Body of pancreas (tissue), 4 donors: Measurements from ENCODE around the gene PKD1L1.

Source experiments
- POLR2A ChIP-seq, 3 donors: fragments of 450-650 bp; IDR thresholded peaks; one replicate each; pipeline ENCODE4 v1.6.1; 2016; ENCODE audit warnings: antibody characterized with exemption in 3 of 3, mild to moderate bottlenecking in 2 of 3
- TF ChIP-seq, protein P1 (sequence below), 7 experiments: fragments of 450-650 bp in 4 of 7; fragments of 200-600 bp in 3 of 7; sonication (generic) in 3 of 7; IDR thresholded peaks; one replicate each; pipeline ENCODE4 v1.5.1; 2016 to 2019; ENCODE audit warnings: antibody characterized with exemption in 7 of 7

DNA sequence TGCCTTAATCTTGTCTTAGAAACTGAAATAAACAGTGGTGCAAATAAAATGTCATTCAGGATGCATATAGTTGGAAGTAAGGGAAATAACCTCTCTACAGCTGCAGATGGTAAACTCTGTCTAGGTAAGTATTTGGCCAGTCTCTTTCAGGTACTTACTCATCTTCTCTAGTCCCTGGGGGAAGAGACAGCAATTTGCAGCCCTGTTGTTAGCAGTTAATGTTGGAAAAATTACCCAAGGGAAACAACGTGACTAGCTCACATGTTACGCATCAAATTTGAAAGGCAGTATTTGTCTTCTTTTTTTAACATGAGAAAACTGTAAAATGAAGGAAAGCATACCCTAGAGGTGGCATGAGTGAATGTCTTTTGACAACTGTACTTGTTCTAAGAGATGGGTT is 34.3 kb upstream of the PKD1L1 start:
- TF ChIP-seq, protein P1, sequence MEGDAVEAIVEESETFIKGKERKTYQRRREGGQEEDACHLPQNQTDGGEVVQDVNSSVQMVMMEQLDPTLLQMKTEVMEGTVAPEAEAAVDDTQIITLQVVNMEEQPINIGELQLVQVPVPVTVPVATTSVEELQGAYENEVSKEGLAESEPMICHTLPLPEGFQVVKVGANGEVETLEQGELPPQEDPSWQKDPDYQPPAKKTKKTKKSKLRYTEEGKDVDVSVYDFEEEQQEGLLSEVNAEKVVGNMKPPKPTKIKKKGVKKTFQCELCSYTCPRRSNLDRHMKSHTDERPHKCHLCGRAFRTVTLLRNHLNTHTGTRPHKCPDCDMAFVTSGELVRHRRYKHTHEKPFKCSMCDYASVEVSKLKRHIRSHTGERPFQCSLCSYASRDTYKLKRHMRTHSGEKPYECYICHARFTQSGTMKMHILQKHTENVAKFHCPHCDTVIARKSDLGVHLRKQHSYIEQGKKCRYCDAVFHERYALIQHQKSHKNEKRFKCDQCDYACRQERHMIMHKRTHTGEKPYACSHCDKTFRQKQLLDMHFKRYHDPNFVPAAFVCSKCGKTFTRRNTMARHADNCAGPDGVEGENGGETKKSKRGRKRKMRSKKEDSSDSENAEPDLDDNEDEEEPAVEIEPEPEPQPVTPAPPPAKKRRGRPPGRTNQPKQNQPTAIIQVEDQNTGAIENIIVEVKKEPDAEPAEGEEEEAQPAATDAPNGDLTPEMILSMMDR (IDR thresholded peaks at IDR 0.05) = no peak
- TF ChIP-seq POLR2A (IDR thresholded peaks at IDR 0.05) = no peak
